ENCODE measurements around the gene POLR2L.

The POLR2L gene

DNA sequence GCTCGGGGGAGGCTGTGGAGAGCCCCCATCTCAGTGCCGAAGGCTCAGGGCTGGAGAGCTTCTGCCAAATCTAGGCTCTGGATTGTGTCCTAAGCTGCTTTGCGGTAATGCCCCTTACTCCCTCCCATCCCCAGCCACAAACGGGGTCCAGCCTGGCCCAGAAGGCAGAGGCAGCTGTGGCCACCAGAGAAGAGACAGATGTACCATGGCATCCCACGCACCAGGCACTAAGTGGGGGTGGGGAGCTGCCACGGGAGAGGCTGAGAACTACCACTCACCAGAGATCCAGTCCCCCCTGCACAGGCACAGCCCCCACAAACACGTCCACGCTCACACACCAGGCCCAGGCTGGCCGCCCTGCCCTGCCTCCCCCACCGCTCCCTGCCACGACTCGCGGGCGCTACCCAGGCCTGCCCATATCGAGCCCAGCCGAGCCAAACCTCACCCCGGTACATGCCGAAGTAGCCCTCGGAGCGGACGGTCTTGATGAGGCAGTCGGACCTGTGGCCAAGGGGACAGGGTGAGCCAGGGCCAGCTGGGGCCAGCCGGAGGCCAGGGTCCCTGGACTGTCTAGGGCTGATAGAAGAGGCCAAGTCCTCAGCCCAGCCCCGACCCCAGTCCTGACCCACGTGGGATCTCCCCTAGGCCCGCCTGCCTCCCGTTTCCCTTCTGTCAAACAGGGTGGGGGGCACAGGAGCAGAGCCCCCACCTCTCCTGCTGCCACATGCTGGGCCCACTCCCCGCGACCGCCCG lies 48.1 kb downstream of the POLR2L start:
- DNase-seq (ENCODE audit: low spot score), result no peak

DNA sequence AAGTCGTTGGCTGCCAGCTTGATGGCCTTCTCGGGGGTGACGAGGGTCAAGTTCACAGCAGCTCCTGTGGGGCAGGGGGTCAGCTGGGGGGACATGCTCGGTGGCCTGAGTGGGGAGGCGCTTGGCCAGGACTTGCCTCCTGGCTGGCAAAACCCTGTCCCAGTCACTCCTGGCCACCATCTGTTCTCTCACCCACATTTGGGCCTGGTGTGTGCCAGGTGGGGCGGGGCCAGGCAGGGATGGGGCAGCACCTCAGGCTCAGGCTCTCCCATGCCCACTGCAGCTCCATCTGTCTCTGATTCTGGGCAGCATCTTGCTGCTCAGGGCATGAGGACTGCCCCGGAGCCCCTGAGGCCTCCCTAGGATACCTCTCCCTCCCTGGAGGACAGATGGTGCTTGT lies 48.8 kb downstream of the POLR2L start:
- no peak for DNase-seq (ENCODE audit: low spot score)

DNA sequence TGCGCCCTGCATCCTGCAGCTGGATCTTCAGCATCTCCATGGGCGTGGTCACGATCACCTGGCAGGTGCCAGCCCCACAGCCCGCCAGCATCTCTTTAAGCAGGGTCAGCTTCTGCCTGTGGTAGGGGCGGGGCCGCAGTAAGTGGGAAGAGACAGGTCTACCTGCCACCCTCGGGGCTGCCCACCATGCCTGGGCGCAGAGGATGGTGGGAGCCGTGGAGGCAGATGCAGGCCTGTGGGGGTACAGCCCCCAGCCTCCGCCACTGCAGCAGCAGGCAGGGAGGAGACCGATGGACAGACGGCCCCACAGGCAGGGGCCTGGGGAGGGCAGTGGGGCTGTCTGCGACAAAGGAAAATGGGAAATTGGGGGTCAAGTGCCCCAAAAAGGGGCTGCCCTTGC lies 49.5 kb downstream of the POLR2L start:
- DNase-seq (ENCODE audit: low spot score), result no peak

DNA sequence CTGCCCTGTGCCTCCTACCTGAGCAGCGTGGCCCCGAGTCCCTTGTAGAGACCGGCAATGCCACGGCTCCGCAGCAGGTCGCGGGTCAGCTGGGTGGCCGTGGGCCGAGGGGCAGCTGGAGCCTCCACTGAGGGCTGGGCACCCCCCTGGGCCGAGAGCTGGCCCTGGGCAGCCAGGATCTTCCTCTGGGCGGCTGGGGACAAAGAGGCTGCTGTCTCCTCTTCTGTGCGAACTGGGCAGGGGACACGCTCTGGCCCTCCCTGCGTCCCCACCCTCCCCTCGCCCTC lies 49.9 kb downstream of the POLR2L start:
- no peak for DNase-seq (ENCODE audit: low spot score)

DNA sequence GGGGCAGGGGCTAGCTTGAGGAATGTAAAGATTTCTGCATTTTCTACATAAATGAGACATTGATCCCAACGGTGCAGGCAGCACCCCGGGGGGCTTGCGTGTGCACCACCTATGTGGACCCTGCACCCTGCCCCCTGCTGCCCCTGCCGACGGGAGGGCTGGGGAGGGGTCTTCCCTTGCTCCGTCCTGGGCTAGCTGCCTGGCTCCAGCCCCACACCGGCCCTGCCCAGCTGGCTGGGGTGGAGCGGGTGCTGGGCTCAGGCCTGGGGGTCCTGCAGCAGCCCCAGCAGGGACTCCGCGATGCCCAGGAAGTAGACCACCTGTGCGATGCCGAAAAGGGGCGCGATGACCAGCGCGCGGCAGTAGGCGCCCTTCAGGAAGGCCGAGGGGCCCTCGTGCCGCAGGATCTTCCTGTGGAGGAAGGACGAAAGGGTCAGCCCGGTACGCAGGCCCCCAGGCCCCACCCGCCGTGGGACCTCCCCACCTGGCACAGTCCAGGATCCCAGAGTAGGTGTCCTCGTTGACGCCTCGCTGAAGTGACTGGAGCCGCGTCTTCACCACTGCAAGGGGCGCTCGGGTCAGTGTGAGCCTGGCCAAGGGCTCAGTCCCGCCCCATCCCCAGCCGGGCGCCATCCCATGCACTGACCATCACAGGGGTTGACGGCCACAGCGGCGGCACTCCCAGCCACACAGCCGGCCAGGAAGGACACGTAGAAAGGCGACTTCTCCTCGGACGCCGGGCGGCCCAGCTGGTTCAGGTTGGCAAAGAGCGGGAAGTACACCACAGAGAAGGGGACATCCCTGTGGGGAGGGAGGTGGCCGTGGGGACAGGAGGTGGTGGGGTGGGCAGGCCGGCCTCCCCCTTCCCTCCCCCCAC lies 50.4 kb downstream of the POLR2L start:
- no peak for DNase-seq (ENCODE audit: low spot score)

DNA sequence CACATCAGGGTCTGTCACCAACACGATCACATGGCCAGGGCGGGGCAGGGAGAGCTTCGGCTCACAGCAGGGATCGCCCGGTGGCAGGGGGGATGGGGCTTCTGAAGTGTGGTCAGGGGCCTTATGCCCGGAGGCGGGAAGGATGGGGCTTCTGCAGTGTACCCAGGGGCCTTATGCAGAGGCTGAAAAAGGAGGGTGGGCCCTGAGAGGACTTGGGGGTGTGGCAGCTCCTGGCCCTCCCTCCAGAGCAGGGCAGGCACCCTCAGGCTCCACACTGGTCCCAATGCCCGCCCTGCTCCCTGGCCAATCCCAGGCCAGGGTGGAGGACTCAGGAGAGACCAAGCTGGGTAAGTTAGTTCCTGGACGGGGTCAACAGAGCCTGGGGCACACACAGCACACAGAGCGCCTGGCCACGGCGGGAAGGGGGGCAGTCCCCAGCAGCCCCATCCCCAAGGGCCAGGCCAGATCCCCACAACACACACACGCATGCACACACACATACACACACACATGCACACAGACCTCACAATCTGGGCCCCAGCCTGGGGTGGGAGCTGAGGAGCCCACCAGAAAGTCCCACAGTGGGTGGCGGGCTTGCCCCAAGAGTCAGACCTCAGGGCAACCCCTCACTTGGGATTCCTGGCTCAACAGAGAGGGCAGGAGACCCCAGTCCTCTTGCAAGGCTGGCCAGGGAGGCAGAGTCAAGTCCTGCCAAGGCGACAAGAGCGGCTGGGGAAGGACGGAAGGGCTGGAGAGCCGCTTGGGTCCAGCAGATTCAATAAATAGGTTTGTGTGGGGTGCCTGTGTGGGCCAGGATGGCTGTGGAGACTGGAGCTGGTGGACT lies 51.4 kb downstream of the POLR2L start:
- no peak for DNase-seq (ENCODE audit: low spot score)

DNA sequence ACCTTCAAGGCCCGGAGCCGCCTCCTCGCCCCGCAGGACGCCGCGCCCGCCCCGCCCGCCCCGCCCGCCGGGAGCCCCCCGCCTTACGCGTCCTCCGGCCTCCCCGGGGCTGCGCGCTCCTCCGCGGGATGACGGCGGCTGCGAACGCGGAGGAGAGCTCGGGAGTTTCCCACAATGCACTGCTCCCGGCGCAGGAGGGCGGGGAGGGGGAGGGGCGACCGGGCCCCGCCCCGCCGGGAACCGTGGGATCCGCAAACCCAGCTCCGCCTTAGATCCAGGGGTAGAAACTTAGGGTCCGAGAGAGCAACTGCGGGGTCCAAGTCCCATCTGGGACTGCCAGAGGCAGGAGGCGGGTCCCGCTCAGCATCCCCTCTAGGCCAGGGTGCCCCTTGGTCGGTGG lies 52.4 kb downstream of the POLR2L start, which contains the start of gene CEND1:
CEND1 (minus strand) TSS at position 148 of the 400 bp plus-strand sequence. CDS start 1,514 bp downstream, outside the sequence.
- no peak for DNase-seq (ENCODE audit: low spot score)
